ENCODE measurements around the gene FOXP1.

GRCh38 chr3:71086777-71087142 is 496.8 kb downstream of the FOXP1 start:
- TF ChIP-seq, protein P1, sequence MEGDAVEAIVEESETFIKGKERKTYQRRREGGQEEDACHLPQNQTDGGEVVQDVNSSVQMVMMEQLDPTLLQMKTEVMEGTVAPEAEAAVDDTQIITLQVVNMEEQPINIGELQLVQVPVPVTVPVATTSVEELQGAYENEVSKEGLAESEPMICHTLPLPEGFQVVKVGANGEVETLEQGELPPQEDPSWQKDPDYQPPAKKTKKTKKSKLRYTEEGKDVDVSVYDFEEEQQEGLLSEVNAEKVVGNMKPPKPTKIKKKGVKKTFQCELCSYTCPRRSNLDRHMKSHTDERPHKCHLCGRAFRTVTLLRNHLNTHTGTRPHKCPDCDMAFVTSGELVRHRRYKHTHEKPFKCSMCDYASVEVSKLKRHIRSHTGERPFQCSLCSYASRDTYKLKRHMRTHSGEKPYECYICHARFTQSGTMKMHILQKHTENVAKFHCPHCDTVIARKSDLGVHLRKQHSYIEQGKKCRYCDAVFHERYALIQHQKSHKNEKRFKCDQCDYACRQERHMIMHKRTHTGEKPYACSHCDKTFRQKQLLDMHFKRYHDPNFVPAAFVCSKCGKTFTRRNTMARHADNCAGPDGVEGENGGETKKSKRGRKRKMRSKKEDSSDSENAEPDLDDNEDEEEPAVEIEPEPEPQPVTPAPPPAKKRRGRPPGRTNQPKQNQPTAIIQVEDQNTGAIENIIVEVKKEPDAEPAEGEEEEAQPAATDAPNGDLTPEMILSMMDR (IDR thresholded peaks at IDR 0.05), result no peak
- no peak for TF ChIP-seq POLR2A (IDR thresholded peaks at IDR 0.05)

Measured in uterus (tissue), 2 donors.